A673 (cell line): ENCODE data around the gene PIGT. TPM values are rescaled to one million over a fixed set of nuclear protein-coding genes. Genes with fewer than 3 reads are reported as not detected.
A peak's percentile ranks its signal among the peaks of the same experiment; 100 is the strongest.

Experiments used
- BruUV-seq: library from RNA; stranded (reverse); fragments of 400-500 nt; replicated peaks from 2 replicates; lab custom pipeline; 2021; lab: Mats Ljungman, UMichigan
- CTCF ChIA-PET: fragments of 300-600 bp; sonication (Branson Sonifier 250); formaldehyde crosslinking; loops from one replicate; lab custom pipeline; 2022; ENCODE audit warnings: antibody characterized with exemption; lab: Charles Lee
- POLR2A ChIA-PET: fragments of 300-600 bp; sonication (Branson Sonifier 250); formaldehyde crosslinking; loops from one replicate; lab custom pipeline; 2022; ENCODE audit warnings: antibody characterized with exemption; ENCODE audit not compliant: low non-redundant PET; lab: Charles Lee
- DNase-seq: peaks from one replicate; pipeline ENCODE4 v3.0.0-alpha.2; 2015; ENCODE audit warnings: low spot score
- H3K27ac ChIP-seq: fragments of 200-600 bp; sonication (generic); 2 replicates; pipeline ENCODE4 v1.5.1; 2016; ENCODE audit warnings: mixed run types, low read depth, mild to moderate bottlenecking, mixed read lengths, antibody characterized with exemption, low read length; ENCODE audit not compliant: poor library complexity, severe bottlenecking
- H3K27me3 ChIP-seq: fragments of 200-600 bp; sonication (generic); replicated peaks from 2 replicates; pipeline ENCODE4 v1.6.1; 2017; ENCODE audit warnings: mixed run types, low read depth, mild to moderate bottlenecking, mixed read lengths, antibody characterized with exemption, low read length; ENCODE audit not compliant: insufficient read depth, poor library complexity
- H3K36me3 ChIP-seq: fragments of 200-600 bp; sonication (generic); 2 replicates; pipeline ENCODE4 v1.6.1; 2016; ENCODE audit warnings: mixed run types, mild to moderate bottlenecking, mixed read lengths, antibody characterized with exemption, low read length; ENCODE audit not compliant: insufficient read depth, poor library complexity, severe bottlenecking
- H3K4me1 ChIP-seq: fragments of 200-600 bp; sonication (generic); 2 replicates; pipeline ENCODE4 v1.6.1; 2017; ENCODE audit warnings: mixed run types, mild to moderate bottlenecking, mixed read lengths, antibody characterized with exemption, low read length; ENCODE audit not compliant: insufficient read depth, poor library complexity, severe bottlenecking
- H3K4me3 ChIP-seq: fragments of 200-600 bp; sonication (generic); 2 replicates; pipeline ENCODE4 v1.5.1; 2016; ENCODE audit warnings: low read depth, mixed run types, mild to moderate bottlenecking, mixed read lengths, low read length; ENCODE audit not compliant: poor library complexity, severe bottlenecking
- H3K9me3 ChIP-seq: fragments of 200-600 bp; sonication (generic); 2 replicates; pipeline ENCODE4 v1.6.1; 2016; ENCODE audit warnings: mixed run types, low read depth, mild to moderate bottlenecking, mixed read lengths, antibody characterized with exemption, low read length; ENCODE audit not compliant: poor library complexity, severe bottlenecking
- EZH2 ChIP-seq: fragments of 200-600 bp; sonication (generic); IDR thresholded peaks from 2 replicates; pipeline ENCODE4 v1.6.1; 2017; ENCODE audit warnings: borderline replicate concordance, low read depth, mild to moderate bottlenecking, mixed read lengths, antibody characterized with exemption, low read length; ENCODE audit not compliant: poor library complexity, severe bottlenecking
- intact Hi-C: fragments of 100-400 bp; cut with micrococcal nuclease; formaldehyde crosslinking; loops from one replicate; pipeline ENCODE4 v1.10.0; 2022; ENCODE audit not compliant: unreplicated experiment
- total RNA-seq: library from RNA; stranded (reverse); gene quantifications from 2 replicates; pipeline ENCODE4 v1.2.3, GENCODE V29; 2021
- TF ChIP-seq, protein P1 (sequence below): fragments of 300-800, 200-600 bp; sonication (generic); conservative IDR thresholded peaks from 2 replicates; pipeline ENCODE4 v1.5.1; 2017; ENCODE audit warnings: low read depth, mild to moderate bottlenecking, antibody characterized with exemption, low read length, moderate library complexity, mixed read lengths

PIGT gene
- total RNA-seq, 1 experiment from 2014 or later: 97.2 TPM

GRCh38 chr20:45374101-45374467 is 41.9 kb upstream of the PIGT start:
- no peak overlapping the region for H3K27ac ChIP-seq
- no peak for DNase-seq
- CTCF ChIA-PET: interaction anchor here (0.7 to 3.9 kb wide), 9 partner anchors 11 to 397 kb away, joined by 3 to 63 read pairs (median 7); partner anchors contain the start of genes PIGT and SYS1
- no TSS peak for BruUV-seq
- no peaks in the 10 kb centered on the region for H3K9me3 ChIP-seq
- POLR2A ChIA-PET: interaction anchor here (0.6 kb wide), 1 partner anchor 69 kb away, joined by 12 read pairs; no protein-coding TSS in a partner anchor
- H3K36me3 ChIP-seq: no peaks in the 10 kb centered on the region
- intact Hi-C loops: loop anchor here (1.0 kb wide), 1 partner anchor 63 kb away; no protein-coding TSS in a partner anchor
- TF ChIP-seq EZH2: no peak
- TF ChIP-seq, protein P1, sequence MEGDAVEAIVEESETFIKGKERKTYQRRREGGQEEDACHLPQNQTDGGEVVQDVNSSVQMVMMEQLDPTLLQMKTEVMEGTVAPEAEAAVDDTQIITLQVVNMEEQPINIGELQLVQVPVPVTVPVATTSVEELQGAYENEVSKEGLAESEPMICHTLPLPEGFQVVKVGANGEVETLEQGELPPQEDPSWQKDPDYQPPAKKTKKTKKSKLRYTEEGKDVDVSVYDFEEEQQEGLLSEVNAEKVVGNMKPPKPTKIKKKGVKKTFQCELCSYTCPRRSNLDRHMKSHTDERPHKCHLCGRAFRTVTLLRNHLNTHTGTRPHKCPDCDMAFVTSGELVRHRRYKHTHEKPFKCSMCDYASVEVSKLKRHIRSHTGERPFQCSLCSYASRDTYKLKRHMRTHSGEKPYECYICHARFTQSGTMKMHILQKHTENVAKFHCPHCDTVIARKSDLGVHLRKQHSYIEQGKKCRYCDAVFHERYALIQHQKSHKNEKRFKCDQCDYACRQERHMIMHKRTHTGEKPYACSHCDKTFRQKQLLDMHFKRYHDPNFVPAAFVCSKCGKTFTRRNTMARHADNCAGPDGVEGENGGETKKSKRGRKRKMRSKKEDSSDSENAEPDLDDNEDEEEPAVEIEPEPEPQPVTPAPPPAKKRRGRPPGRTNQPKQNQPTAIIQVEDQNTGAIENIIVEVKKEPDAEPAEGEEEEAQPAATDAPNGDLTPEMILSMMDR: no peak
- peak overlapping the region; percentile 52 for H3K4me3 ChIP-seq
- no peaks in the 10 kb centered on the region for H3K4me1 ChIP-seq
- H3K27me3 ChIP-seq: no peaks in the 10 kb centered on the region

DNA sequence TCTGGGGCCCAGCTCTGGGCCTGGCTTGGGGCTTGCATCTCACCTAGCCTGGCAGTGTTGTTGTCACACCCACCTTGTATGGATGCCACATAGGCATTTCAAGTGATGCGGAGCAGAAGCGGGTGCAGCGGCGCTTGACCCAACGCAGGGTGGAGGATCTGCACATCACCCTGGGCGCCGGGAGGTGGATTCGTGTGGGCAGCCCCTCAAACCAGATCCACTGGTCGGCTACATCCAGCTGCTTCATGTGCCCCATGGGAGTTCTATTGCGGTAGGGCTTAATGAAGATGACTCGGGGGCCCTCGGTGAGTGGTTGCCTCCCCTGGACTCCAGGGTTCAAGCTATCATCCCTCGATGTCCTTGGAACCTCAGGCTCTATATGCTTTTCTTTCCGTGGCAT is 41.0 kb upstream of the PIGT start:
- Histone ChIP-seq H3K4me3 (no peak overlapping the region), H3K27me3 (no peaks in the 10 kb centered on the region), H3K9me3 (no peaks in the 10 kb centered on the region), H3K27ac (no peak overlapping the region), H3K4me1 (no peaks in the 10 kb centered on the region), H3K36me3 (no peaks in the 10 kb centered on the region)
- TF ChIP-seq EZH2: no peak
- TF ChIP-seq, protein P1: no peak
- ChIA-PET POLR2A (no interaction called here), CTCF (interaction anchor here (3.9 kb wide), 1 partner anchor 61 kb away, joined by 63 read pairs; no protein-coding TSS in a partner anchor)
- intact Hi-C loops: loop anchor here (1.0 kb wide), 1 partner anchor 62 kb away; no protein-coding TSS in a partner anchor
- no peak for DNase-seq
- no TSS peak for BruUV-seq

DNA sequence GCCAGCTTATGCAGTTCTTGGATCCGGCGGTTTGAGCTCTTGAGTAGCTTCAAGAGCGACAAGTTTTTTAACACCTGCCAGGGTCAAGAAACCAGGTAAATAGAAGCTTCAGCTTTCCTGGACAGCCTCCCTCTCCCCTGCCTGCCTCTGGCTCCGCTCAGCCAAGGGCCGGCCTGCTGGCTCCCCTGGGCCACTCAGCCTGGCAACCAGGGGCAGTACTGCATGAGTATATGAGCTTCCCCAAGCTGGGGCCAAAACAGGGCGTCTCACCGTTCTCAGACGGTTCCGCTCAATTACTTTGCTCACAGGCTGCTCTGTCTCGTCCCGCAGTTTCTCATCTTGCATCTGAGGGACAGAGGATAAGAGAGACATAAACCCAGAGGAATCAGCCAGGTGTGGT is 38.7 kb upstream of the PIGT start:
- Histone ChIP-seq H3K27me3 (no peaks in the 10 kb centered on the region), H3K9me3 (no peaks in the 10 kb centered on the region), H3K27ac (no peak overlapping the region), H3K36me3 (no peaks in the 10 kb centered on the region), H3K4me3 (no peak overlapping the region), H3K4me1 (no peaks in the 10 kb centered on the region)
- ChIA-PET POLR2A (no interaction called here), CTCF (no interaction called here)
- intact Hi-C loops: no loop called here
- no peak for DNase-seq
- TF ChIP-seq EZH2: no peak
- TF ChIP-seq, protein P1: no peak
- BruUV-seq: no TSS peak
